Progenitor cell of endocrine pancreas (in vitro differentiated cells): Measurements from ENCODE around the gene MTA3. TPM values are rescaled to one million over a fixed set of nuclear protein-coding genes. Genes with fewer than 3 reads are reported as not detected.

Experiments used
- DNase-seq: peaks from one replicate; pipeline ENCODE4 v3.0.0; 2021; ENCODE audit warnings: low spot score; ENCODE audit not compliant: unreplicated experiment
- H3K27ac Mint-ChIP-seq: 2 replicates; pipeline ENCODE4 v1.8.0; 2021; ENCODE audit warnings: mild to moderate bottlenecking, moderate library complexity, mixed read lengths
- H3K27me3 Mint-ChIP-seq: 2 replicates; pipeline ENCODE4 v1.8.0; 2021; ENCODE audit warnings: mixed read lengths
- H3K36me3 Mint-ChIP-seq: 2 replicates; pipeline ENCODE4 v1.8.0; 2022; ENCODE audit warnings: mixed read lengths; ENCODE audit not compliant: insufficient read depth
- H3K4me1 Mint-ChIP-seq: 2 replicates; pipeline ENCODE4 v1.8.0; 2021; ENCODE audit warnings: low read depth, mixed read lengths
- H3K4me3 Mint-ChIP-seq: 2 replicates; pipeline ENCODE4 v1.8.0; 2021; ENCODE audit warnings: low read depth, mild to moderate bottlenecking, moderate library complexity, mixed read lengths
- H3K9me3 Mint-ChIP-seq: 2 replicates; pipeline ENCODE4 v1.8.0; 2021; ENCODE audit warnings: low read depth, mixed read lengths
- CTCF ChIP-seq: fragments of 200-600 bp; sonication (generic); IDR thresholded peaks from one replicate; pipeline ENCODE4 v1.5.0; 2021; ENCODE audit warnings: antibody characterized with exemption, mild to moderate bottlenecking; ENCODE audit not compliant: unreplicated experiment
- total RNA-seq: library from RNA; stranded (reverse); gene quantifications from 2 replicates; pipeline ENCODE4 v1.2.1, GENCODE V29; 2021

MTA3 gene
- total RNA-seq, 1 donor from 2014 or later = 96.0 TPM

GRCh38 chr2:42752314-42752713, 183.9 kb downstream of the MTA3 start:
- H3K9me3 Mint-ChIP-seq = no peaks in the 10 kb centered on the region
- no peaks in the 10 kb centered on the region for H3K27me3 Mint-ChIP-seq
- DNase-seq = no peak
- no peak overlapping the region for H3K4me3 Mint-ChIP-seq
- peaks cover 5% of the 10 kb centered on the region for H3K36me3 Mint-ChIP-seq
- peaks cover 4% of the 10 kb centered on the region for H3K4me1 Mint-ChIP-seq
- H3K27ac Mint-ChIP-seq = no peak overlapping the region
- TF ChIP-seq CTCF = no peak

- Mint-ChIP-seq H3K27ac (no peak overlapping the region), H3K4me1 (peaks cover 4% of the 10 kb centered on the region), H3K4me3 (no peak overlapping the region), H3K9me3 (no peaks in the 10 kb centered on the region), H3K27me3 (no peaks in the 10 kb centered on the region), H3K36me3 (peaks cover 5% of the 10 kb centered on the region)
- TF ChIP-seq CTCF = no peak
- no peak for DNase-seq
Observed at GRCh38 chr2:42752816-42753813, 184.7 kb downstream of the MTA3 start.

- H3K9me3 Mint-ChIP-seq = no peaks in the 10 kb centered on the region
- TF ChIP-seq CTCF = no peak
- no peak overlapping the region for H3K27ac Mint-ChIP-seq
- no peak overlapping the region for H3K4me3 Mint-ChIP-seq
- DNase-seq = no peak
- peaks cover 4% of the 10 kb centered on the region for H3K4me1 Mint-ChIP-seq
- H3K27me3 Mint-ChIP-seq = no peaks in the 10 kb centered on the region
- peaks cover 5% of the 10 kb centered on the region for H3K36me3 Mint-ChIP-seq
Observed at GRCh38 chr2:42754021-42754775, 185.8 kb downstream of the MTA3 start.

GRCh38 chr2:42754776-42755140, 186.3 kb downstream of the MTA3 start:
- Mint-ChIP-seq H3K9me3 (no peaks in the 10 kb centered on the region), H3K4me1 (peaks cover 4% of the 10 kb centered on the region), H3K27me3 (no peaks in the 10 kb centered on the region), H3K36me3 (peaks cover 5% of the 10 kb centered on the region), H3K4me3 (no peak overlapping the region), H3K27ac (no peak overlapping the region)
- TF ChIP-seq CTCF = no peak
- DNase-seq = no peak

GRCh38 chr2:42755191-42755880, 186.9 kb downstream of the MTA3 start:
- Mint-ChIP-seq H3K9me3 (no peaks in the 10 kb centered on the region), H3K27ac (no peak overlapping the region)

More at GRCh38 chr2:42755191-42755880, 186.9 kb downstream of the MTA3 start:
- peaks cover 4% of the 10 kb centered on the region for H3K4me1 Mint-ChIP-seq
- H3K4me3 Mint-ChIP-seq = no peak overlapping the region
- H3K36me3 Mint-ChIP-seq = peaks cover 5% of the 10 kb centered on the region
- DNase-seq = no peak
- TF ChIP-seq CTCF = no peak
- no peaks in the 10 kb centered on the region for H3K27me3 Mint-ChIP-seq
